Right lobe of liver (tissue), 4 donors: ENCODE measurements around the gene KRTAP12-2.

Experiments
- CTCF ChIP-seq, 4 donors: fragments of 200-600 bp in 3 of 4; fragments of 450-650 bp in 1 of 4; IDR thresholded peaks; one replicate each; pipeline versions ENCODE4 v1.5.1 to v1.8.0; 2016 to 2022; ENCODE audit warnings: antibody characterized with exemption in 4 of 4, mild to moderate bottlenecking in 2 of 4
- POLR2A ChIP-seq: fragments of 450-650 bp; IDR thresholded peaks from one replicate; pipeline ENCODE4 v1.6.1; 2017; ENCODE audit warnings: antibody characterized with exemption, mild to moderate bottlenecking
- donor health status: DM: no; HTN: no; CAD: no.
- donor health status: DM: no; HTN: no; CAD: no.
- donor health status: DM: no; HTN: yes; CAD: no.

- TF ChIP-seq CTCF (IDR thresholded peaks at IDR 0.05) (no peak), POLR2A (no peak)
These were observed 16.3 kb downstream of the KRTAP12-2 start for GRCh38 chr21:44650265-44650972.
